ENCODE measurements around the gene BUB3. TPM values are rescaled to one million over a fixed set of nuclear protein-coding genes. Genes with fewer than 3 reads are reported as not detected.

BUB3 gene
- total RNA-seq, 4 donors from 2014 or later: 67.9 to 117 (median 88.0) TPM

DNA sequence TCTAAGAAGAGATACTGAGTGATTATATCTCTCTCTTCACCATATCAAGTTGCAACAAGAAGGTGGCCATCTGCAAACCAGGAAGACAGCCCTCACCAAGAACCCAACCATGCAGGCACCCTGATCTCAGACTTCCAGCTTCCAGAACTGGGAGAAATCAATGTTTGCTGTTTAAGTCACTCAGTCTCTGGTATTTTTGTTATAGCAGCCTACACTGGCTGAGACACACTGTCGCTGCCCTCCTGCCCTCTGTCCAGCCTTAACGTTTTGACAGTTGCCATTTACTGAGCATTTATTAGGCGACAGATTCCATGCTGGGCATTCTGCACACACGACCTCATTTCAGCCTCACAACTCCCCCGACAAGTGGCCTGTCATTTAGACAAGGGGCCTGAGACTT is 28.0 kb upstream of the BUB3 start:
- Histone ChIP-seq H3K4me1 (no peaks in the 10 kb centered on the region), H3K4me3 (replicated peaks in 1 of 3) (no peak overlapping the region), H3K27ac (no peak overlapping the region), H3K27me3 (no peaks in the 10 kb centered on the region), H3K9me3 (no peaks in the 10 kb centered on the region), H3K36me3 (no peaks in the 10 kb centered on the region)
- WGBS, 2 donors: 71 to 77% methylated on average over 5 of the region's 5 CpGs
- intact Hi-C loops (cut with DNase I): no loop called here
- TF ChIP-seq POLR2A (IDR thresholded peaks at IDR 0.05): no peak
- TF ChIP-seq, protein P1, sequence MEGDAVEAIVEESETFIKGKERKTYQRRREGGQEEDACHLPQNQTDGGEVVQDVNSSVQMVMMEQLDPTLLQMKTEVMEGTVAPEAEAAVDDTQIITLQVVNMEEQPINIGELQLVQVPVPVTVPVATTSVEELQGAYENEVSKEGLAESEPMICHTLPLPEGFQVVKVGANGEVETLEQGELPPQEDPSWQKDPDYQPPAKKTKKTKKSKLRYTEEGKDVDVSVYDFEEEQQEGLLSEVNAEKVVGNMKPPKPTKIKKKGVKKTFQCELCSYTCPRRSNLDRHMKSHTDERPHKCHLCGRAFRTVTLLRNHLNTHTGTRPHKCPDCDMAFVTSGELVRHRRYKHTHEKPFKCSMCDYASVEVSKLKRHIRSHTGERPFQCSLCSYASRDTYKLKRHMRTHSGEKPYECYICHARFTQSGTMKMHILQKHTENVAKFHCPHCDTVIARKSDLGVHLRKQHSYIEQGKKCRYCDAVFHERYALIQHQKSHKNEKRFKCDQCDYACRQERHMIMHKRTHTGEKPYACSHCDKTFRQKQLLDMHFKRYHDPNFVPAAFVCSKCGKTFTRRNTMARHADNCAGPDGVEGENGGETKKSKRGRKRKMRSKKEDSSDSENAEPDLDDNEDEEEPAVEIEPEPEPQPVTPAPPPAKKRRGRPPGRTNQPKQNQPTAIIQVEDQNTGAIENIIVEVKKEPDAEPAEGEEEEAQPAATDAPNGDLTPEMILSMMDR (IDR thresholded peaks at IDR 0.05): no peak
- DNase-seq: no peak

DNA sequence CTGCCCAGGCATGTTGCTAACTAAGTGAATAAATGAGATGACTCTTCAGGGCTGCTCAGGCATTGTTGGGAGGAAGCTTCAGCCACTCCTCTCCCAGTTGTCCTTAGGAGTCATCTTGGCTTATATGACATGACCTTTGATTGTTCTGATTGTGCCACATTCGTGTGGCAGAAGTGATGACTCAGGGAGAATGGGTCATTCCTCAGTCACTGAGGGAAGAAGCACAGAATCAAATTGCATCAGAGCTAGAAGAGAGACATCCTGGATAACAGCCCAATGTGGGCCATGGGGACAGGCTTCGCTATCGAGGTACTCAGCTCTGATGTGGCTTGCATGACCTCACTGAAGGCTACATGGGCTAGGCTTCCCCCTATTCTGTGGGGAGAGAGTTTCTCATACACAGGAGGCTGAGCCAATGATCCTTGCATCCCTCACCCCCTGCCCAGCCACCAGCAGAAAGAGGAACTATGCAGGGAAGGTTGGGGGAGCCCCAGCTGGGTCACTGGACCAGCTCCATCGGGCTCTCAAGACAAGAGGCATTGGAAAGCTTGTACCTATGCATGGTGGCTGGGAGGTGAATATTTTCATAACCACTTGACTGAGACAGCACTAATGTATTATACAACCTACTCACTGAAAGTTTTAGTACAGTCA is 24.5 kb upstream of the BUB3 start:
- no peak overlapping the region for H3K4me3 ChIP-seq (replicated peaks in 1 of 3)
- TF ChIP-seq POLR2A (IDR thresholded peaks at IDR 0.05): no peak
- H3K36me3 ChIP-seq: no peaks in the 10 kb centered on the region
- no peak for DNase-seq
- 72 to 86% methylated on average over 3 to 4 of the region's 4 CpGs for WGBS, 2 donors
- peaks cover 19% of the 10 kb centered on the region for H3K27me3 ChIP-seq
- intact Hi-C loops (cut with DNase I): loop anchor here (5.0 kb wide), 1 partner anchor 428 kb away; no protein-coding TSS in a partner anchor
- no peaks in the 10 kb centered on the region for H3K9me3 ChIP-seq
- peaks cover 8 to 22% of the 10 kb centered on the region in 2 donors for H3K4me1 ChIP-seq
- no peak overlapping the region for H3K27ac ChIP-seq

DNA sequence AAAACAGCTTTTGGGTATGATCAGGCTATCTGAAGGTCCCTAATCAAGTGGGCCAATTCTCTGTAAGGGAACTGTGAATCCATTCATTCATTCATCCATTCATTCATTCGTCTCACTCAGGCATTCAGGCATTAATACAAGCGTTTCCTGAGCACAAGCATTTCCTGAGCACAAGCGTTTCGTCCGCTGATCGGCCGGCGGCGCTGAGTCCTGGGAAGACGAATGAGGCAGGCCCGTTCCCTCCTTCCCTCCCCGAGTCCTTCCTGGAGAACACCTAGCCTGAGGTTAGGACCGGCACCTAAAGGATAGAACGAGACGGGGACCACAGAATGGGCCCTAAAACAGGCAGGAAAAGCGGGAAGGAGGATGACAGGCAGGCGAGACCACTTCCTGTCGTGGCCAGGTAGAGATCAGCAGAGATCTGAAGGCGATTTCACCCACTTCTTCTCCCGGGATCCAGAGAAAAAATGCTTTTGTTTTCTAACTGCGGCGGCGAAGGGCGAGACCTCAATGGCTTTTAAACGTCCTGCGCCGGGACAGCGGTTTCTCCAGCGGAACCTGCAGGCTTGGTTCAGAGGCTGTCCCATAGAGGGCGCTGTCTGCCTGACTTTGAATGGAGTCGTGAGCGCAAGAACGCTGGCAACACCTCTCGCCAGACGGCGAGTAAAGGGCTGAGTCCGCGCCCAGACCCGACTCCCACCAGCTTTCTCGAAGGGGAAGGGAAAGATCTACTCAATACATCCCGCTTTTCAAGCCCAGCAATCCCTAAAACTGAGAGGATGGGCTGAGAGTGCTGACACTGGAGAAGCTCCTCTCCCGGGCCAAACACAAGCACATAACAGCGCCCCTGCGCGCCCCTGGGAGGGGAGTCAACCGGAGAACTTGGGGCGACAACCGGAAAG is 21.4 kb upstream of the BUB3 start:
- Histone ChIP-seq H3K4me1 (peaks cover 35 to 53% of the 10 kb centered on the region in 2 donors), H3K9me3 (no peaks in the 10 kb centered on the region), H3K27me3 (peaks cover 40% of the 10 kb centered on the region), H3K36me3 (no peaks in the 10 kb centered on the region), H3K27ac (no peak overlapping the region), H3K4me3 (replicated peaks in 1 of 3) (no peak overlapping the region)
- intact Hi-C loops (cut with DNase I): loop anchor here (5.0 kb wide), 1 partner anchor 424 kb away; no protein-coding TSS in a partner anchor
- DNase-seq: peak; percentile 83 to 87
- TF ChIP-seq, protein P1 (IDR thresholded peaks at IDR 0.05): peak; percentile 75 to 94 (median 84)
- TF ChIP-seq POLR2A (IDR thresholded peaks at IDR 0.05): no peak
- WGBS, 2 donors: 3 to 4% methylated on average over 31 to 43 of the region's 48 CpGs

DNA sequence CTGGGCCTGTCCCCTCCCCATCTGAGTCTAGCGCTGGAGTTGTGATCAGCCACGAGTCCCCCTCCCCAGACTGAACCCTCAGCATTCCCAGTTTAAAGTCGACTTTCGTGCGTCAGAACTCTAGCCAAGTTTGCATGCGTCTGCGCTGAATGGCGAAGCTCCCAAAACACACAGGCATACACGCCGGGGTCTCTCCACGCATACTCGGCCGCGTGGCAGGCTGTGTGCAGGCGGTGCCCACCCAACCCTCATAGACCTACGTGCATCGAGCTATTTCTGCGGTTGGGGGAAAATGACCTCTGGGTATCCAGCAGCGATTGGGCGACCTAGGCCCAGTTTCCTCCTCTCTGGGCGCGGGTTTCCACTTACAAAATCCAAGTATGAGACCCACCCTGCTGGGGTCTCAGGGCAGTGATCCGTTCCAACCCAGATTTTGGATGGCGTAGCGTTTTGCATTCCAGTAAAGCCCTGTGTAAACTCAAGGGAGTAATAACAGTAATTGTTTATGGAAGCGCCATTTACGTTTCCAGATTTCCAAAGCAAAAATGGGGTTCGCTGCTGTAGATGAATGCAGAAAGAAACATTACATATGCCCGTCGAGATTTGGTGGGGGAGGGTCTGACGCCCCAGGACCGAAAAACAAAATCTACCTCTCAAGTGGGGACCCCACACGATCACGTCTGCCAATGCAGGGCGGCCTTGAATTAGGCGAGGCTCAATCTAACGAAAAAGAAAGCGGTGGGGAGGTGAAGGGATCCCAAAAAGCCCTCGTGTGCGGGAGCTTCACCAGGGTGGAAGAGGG is 20.5 kb upstream of the BUB3 start:
- H3K9me3 ChIP-seq: no peaks in the 10 kb centered on the region
- no peak for DNase-seq
- peaks cover 48% of the 10 kb centered on the region for H3K27me3 ChIP-seq
- H3K4me1 ChIP-seq: peaks cover 35 to 54% of the 10 kb centered on the region in 2 donors
- H3K36me3 ChIP-seq: no peaks in the 10 kb centered on the region
- intact Hi-C loops (cut with DNase I): loop anchor here (5.0 kb wide), 1 partner anchor 424 kb away; no protein-coding TSS in a partner anchor
- H3K4me3 ChIP-seq (replicated peaks in 1 of 3): no peak overlapping the region
- H3K27ac ChIP-seq: no peak overlapping the region
- TF ChIP-seq POLR2A (IDR thresholded peaks at IDR 0.05): no peak
- TF ChIP-seq, protein P1 (IDR thresholded peaks at IDR 0.05): no peak
- WGBS, 2 donors: 5 to 6% methylated on average over 26 to 27 of the region's 40 CpGs

DNA sequence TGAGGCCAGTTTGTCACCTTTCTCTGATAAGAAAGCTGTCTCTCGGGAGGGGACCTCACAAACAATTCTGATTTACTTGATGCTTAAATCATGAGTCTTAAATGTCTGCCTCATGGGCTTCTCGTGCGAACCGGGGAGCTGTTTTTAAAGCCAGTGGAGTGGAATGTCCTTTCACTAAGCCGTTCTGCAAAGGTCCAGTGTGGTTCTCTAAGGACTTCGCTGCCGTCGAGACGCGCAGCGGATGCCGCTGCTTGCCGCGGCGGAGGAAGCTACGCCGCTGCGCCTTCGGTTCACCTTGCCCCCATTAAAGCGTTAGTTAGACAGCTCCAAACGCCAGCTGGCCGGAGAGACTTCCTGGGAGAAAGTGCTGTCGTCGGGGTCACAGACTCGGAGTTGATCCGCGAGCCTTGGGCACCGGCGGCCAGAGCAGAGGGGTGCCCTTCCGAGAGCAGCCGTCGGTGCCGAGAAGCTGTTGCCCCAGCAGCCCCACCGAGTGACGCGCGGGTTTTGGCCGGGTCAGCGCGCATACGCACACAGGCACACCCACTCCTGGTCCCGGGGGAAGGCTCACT is 19.8 kb upstream of the BUB3 start:
- intact Hi-C loops (cut with DNase I): loop anchor here (5.0 kb wide), 1 partner anchor 423 kb away; no protein-coding TSS in a partner anchor
- Histone ChIP-seq H3K36me3 (no peaks in the 10 kb centered on the region), H3K4me1 (peaks cover 35 to 56% of the 10 kb centered on the region in 2 donors), H3K27me3 (peaks cover 55% of the 10 kb centered on the region), H3K9me3 (no peaks in the 10 kb centered on the region), H3K27ac (no peak overlapping the region), H3K4me3 (replicated peaks in 1 of 3) (no peak overlapping the region)
- 3 to 4% methylated on average over 21 to 27 of the region's 42 CpGs for WGBS, 2 donors
- TF ChIP-seq, protein P1 (IDR thresholded peaks at IDR 0.05): no peak
- no peak for TF ChIP-seq POLR2A (IDR thresholded peaks at IDR 0.05)
- DNase-seq: no peak

All from thyroid gland (tissue), 4 donors.